Esophagus squamous epithelium (tissue), 4 donors: Measurements from ENCODE around the gene MOB1A.

Experiments used
- CTCF ChIP-seq, 6 experiments: fragments of 450-650 bp in 4 of 6; fragments of 200-600 bp in 2 of 6; sonication (generic) in 2 of 6; IDR thresholded peaks; one replicate each; pipeline ENCODE4 v1.5.1; 2016 to 2019; ENCODE audit warnings: antibody characterized with exemption in 6 of 6, mild to moderate bottlenecking in 4 of 6, moderate library complexity in 4 of 6
- POLR2A ChIP-seq, 4 donors: fragments of 450-650 bp; IDR thresholded peaks; one replicate each; pipeline ENCODE4 v1.6.1; 2017; ENCODE audit warnings: antibody characterized with exemption in 4 of 4, mild to moderate bottlenecking in 4 of 4, moderate library complexity in 3 of 4

- TF ChIP-seq CTCF (IDR thresholded peaks at IDR 0.05) (no peak), POLR2A (IDR thresholded peaks at IDR 0.05) (no peak)
These were observed 25.7 kb downstream of the MOB1A start for GRCh38 chr2:74152954-74153353.
